D721Med (cell line): ENCODE measurements around the gene CELF5.
"Not testable (repeated sequence)": the region's sequence is repeated elsewhere in the genome, so short reads cannot be mapped to it uniquely, and the experiment has no call there.

Experiments used
- DNase-seq: peaks from one replicate; pipeline ENCODE4 v3.0.0; 2011; ENCODE audit warnings: low spot score; ENCODE audit not compliant: insufficient read length
- FAIRE-seq: peaks from 2 replicates; lab custom pipeline; 2011; peaks lifted over from hg19 to GRCh38; lab: Jason Lieb, UNC
- TF ChIP-seq, protein P1 (sequence below): IDR thresholded peaks from 2 replicates; pipeline ENCODE4 v1.5.1; 2012; ENCODE audit warnings: mild to moderate bottlenecking, control low read depth; ENCODE audit not compliant: insufficient read depth; ENCODE audit errors: missing control alignments

CELF5 gene

DNA sequence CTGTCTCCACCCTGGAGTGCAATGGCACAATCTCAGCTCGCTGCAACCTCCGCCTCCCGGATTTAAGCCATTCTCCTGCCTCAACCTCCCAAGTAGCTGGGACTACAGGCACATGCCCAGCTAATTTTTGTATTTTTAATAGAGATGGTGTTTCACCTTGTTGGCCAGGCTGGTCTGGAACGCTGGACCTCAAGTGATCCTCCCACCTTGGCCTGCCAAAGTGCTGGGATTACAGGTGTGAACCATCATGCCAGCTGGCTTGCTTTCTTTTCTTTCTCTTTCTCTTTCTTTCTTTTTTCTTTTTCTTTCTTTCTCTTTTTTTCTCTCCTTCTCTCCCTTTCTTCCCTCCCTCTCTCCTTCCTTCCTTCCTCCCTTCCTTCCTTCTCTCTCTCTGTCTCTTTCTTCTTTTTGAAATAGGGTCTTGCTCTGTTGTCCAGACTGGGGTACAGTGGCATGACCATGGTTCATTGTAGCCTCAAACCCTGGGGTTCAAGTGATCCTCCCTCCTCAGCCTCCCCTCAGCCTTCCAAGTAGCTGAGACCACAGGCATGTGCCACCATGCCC lies 108.6 kb downstream of the CELF5 start:
- TF ChIP-seq, protein P1, sequence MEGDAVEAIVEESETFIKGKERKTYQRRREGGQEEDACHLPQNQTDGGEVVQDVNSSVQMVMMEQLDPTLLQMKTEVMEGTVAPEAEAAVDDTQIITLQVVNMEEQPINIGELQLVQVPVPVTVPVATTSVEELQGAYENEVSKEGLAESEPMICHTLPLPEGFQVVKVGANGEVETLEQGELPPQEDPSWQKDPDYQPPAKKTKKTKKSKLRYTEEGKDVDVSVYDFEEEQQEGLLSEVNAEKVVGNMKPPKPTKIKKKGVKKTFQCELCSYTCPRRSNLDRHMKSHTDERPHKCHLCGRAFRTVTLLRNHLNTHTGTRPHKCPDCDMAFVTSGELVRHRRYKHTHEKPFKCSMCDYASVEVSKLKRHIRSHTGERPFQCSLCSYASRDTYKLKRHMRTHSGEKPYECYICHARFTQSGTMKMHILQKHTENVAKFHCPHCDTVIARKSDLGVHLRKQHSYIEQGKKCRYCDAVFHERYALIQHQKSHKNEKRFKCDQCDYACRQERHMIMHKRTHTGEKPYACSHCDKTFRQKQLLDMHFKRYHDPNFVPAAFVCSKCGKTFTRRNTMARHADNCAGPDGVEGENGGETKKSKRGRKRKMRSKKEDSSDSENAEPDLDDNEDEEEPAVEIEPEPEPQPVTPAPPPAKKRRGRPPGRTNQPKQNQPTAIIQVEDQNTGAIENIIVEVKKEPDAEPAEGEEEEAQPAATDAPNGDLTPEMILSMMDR, result no peak
- no peak for FAIRE-seq

DNA sequence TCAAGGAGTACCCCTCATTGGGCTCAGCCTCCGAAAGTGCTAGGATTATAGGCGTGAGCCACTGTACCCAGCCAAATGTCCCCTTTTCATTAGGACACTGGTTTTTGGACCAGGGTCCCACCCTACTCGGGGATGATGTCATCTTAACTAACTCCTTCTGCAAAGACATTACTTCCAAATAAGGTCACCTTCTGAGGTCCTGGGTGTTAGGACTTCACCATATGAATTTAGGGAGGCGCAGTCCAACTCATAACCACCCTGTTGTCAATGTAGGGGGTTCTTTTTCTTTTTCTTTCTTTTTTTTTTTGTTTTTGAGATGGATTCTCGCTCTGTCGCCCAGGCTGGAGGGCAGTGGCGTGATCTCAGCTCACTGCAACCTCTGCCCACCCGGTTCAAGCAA lies 109.2 kb downstream of the CELF5 start:
- TF ChIP-seq, protein P1, result no peak
- FAIRE-seq (no peak), DNase-seq (no peak)

More for the DNA sequence above, 108.6 kb downstream of the CELF5 start:
- DNase-seq, result no peak

DNA sequence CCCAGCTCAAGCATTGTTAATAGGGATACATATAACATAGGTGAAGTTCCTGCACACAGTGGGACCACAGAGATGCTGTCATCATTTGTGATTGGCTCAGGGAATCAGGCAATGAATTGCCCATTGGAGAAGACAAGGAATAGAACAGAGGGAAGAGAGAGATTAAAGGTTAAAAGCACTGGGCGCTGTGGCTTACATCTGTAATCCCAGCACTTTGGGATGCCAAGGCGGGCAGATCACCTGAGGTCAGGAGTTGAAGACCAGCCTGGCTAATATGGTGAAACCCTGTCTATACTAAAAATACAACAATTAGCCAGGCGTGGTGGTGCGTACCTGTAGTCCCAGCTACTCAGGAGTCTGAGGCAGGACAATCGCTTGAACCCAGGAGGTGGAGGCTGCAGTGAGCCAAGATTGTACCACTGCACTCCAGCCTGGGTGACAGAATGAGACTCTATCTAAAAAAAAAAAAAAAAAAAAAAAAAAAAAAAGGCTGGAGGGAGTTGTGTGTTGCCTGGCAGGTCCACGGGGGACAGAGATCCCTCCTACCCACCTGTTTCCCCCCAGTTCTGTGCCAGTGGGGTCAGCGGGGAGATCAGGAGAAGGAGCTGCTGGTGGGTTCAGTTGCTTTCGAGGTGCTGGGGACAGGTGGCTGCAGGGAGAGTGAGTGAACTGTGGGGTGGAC lies 110.4 kb downstream of the CELF5 start:
- not testable (repeated sequence) for DNase-seq, FAIRE-seq

DNA sequence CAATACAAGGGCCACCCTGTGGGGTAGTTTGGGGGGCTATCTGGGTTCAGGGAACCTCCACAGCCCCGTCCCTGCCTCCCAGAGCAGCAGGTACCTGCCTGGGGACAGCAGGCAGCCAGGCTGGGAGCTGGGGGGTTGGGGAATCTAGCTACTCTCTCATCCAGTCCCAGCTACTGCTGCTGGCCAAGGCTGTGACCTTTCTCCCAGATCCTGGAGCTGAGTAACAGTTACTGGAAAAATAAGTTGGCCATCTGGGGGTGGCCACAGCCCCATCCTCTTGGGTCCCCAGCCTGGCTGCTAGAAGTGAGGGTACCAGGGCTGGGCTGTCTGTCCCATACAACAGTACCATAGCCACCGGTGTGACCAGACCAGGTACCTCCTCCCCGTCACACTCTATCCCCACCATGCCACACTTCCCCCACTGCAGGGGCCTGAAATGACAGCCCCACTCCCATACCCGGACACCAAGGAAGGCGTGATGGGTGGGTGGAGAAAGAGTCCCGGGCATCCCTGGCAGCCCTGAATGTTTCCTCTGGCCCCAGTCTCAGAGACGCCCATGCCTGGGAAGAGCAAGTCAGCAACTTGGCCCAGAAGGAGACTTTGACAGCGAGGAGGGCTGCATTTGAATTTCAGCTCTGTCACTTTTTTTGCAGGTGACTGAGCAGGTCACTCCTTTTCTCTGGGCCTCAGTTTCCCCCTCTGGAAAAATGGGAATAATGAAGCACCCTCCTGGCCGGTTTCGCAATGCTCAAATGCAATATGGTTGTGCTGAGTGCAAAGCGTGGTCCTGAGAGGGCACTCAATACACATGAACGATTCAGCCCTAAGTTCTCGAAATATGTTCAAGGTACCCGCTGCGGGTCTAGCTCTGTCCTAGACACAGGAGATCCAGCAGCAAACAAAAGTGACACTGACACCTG lies 111.2 kb downstream of the CELF5 start:
- DNase-seq (no peak), FAIRE-seq (no peak)
- TF ChIP-seq, protein P1, result no peak

DNA sequence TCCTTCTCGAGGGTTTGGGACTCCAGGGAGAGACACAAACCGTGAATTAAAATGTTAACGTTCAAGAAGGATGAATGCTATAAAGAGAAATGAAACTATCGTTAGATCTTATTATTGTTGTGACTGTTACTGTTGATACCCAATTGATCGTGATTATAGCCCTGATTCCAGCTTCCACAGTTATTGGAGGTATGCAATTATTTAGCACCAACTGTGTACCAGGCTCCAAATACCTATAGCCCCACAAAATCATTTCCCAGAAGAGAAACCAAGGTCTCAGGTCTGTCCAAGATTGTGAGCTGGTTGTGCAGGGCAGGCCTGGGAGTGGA lies 111.9 kb downstream of the CELF5 start:
- DNase-seq (no peak), FAIRE-seq (no peak)

DNA sequence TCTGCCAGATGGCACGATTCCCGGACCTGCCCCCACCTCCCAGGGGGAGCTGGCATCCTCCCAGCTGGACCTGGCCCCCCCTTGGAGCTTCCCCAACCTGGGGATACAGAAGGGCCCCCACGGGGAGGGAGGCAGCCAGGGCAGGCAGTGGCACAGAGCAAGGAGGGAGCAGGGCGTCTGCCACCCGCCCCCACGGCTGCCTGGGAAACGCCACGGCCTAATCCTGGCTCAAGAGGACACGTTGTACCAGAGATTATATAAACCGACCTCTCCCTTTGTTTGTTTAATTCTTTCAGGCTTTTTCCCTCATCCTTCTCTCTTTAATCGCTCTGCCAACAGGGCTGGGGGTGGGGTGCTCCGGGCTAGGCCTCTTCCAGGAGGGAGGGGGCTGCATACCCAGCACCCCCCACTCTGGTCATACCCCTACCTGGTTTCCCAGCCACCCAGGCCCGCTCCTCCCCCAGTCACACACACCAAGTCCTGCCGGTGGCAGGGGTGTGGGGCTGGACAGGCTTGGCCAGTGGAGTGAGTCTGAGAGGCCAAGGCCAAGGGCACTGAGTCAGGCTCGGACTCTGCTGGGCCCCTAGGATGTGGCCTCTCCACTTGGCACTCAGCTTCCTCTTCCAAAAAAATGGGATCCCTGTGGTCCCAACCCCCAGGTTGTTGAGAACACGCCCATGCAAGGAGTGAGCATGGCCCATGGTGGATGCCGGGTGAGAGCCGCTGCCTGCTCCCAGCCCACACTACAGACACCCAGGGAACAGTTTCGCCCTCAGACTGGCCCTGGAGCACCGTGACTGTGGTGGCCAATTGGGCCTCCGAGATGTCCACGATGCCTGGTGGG lies 112.4 kb downstream of the CELF5 start:
- FAIRE-seq, result no peak
- DNase-seq, result no peak
- TF ChIP-seq, protein P1, result no peak

More for the DNA sequence above, 111.9 kb downstream of the CELF5 start:
- TF ChIP-seq, protein P1, result no peak
